ENCODE data around the gene ENO1.
"Not testable (repeated sequence)": the region's sequence is repeated elsewhere in the genome, so short reads cannot be mapped to it uniquely, and the experiment has no call there.

The ENO1 gene

DNA sequence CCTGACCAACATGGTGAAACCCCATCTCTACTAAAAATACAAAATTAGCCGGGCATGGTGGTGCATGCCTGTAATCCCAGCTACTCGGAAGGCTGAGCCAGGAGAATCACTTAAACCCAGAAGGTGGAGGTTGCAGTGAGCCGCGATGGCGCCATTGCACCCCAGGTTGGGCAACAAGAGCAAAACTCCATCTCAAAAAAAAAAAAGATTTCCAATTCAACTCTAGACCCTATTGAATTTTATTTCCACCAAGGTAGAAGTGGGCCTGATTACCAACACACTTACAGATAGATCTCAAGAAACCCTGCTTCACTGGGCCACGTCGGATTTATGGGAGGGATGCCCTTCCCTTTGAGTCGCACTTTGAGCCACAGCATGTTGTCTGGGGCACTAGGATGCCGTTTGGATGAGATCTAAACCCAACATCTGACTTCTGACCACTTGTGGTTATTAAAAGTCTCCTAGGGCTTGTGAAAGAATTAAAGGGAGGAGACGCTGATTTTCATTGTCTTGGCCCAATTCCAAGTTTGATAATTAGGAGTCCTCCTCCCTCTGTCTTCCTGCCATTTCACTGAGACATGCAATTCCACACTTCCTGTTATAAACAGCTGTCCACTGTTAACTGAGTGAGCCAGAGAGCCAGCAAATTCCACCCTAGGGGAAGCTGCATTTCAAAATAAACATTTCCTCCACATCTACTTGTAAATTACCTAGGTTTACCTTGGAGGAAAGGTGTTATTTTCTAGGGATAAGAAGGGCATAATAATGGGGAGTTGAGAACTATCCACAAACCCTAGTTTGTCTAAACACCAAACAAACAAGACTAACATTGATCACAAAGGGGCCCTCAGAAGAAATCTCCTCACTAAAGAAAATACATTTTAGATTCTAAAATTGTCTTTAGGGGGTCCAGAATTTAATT lies 55.9 kb downstream of the ENO1 start:
- DNase-seq (no peak), ATAC-seq (ENCODE audit: insufficient read depth, low read depth) (no peak)
- peaks cover 8% of the 10 kb centered on the region for H3K4me1 ChIP-seq (ENCODE audit: insufficient read depth, low read length)
- no peak overlapping the region for H3K9ac ChIP-seq (ENCODE audit: low read depth, low read length)
- TF ChIP-seq, protein P1, sequence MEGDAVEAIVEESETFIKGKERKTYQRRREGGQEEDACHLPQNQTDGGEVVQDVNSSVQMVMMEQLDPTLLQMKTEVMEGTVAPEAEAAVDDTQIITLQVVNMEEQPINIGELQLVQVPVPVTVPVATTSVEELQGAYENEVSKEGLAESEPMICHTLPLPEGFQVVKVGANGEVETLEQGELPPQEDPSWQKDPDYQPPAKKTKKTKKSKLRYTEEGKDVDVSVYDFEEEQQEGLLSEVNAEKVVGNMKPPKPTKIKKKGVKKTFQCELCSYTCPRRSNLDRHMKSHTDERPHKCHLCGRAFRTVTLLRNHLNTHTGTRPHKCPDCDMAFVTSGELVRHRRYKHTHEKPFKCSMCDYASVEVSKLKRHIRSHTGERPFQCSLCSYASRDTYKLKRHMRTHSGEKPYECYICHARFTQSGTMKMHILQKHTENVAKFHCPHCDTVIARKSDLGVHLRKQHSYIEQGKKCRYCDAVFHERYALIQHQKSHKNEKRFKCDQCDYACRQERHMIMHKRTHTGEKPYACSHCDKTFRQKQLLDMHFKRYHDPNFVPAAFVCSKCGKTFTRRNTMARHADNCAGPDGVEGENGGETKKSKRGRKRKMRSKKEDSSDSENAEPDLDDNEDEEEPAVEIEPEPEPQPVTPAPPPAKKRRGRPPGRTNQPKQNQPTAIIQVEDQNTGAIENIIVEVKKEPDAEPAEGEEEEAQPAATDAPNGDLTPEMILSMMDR (IDR thresholded peaks at IDR 0.05; ENCODE audit: borderline replicate concordance, extremely low read depth, low read length, poor library complexity, severe bottlenecking) = no peak
- TF ChIP-seq EZH2 (IDR thresholded peaks at IDR 0.05; ENCODE audit: borderline replicate concordance, low read depth, low read length, severe bottlenecking) = no peak
- H3K27me3 ChIP-seq (ENCODE audit: insufficient read depth, low read length, poor library complexity) = no peaks in the 10 kb centered on the region
- H2AFZ ChIP-seq (ENCODE audit: low read depth, low read length) = no peak overlapping the region
- no peaks in the 10 kb centered on the region for H3K36me3 ChIP-seq (ENCODE audit: insufficient read depth, low read length)
- no peaks in the 10 kb centered on the region for H3K9me3 ChIP-seq (ENCODE audit: insufficient read depth, low read length, severe bottlenecking)
- H3K4me2 ChIP-seq (ENCODE audit: insufficient read depth, low read length) = no peak overlapping the region
- H4K20me1 ChIP-seq (ENCODE audit: insufficient read depth, low read length) = no peaks in the 10 kb centered on the region
- no peak overlapping the region for H3K4me3 ChIP-seq (ENCODE audit: low read depth in 1 of 2, low read length in 2 of 2)
- H3K79me2 ChIP-seq (ENCODE audit: insufficient read depth, low read length) = no peaks in the 10 kb centered on the region
- no peak overlapping the region for H3K27ac ChIP-seq (ENCODE audit: low read length)

DNA sequence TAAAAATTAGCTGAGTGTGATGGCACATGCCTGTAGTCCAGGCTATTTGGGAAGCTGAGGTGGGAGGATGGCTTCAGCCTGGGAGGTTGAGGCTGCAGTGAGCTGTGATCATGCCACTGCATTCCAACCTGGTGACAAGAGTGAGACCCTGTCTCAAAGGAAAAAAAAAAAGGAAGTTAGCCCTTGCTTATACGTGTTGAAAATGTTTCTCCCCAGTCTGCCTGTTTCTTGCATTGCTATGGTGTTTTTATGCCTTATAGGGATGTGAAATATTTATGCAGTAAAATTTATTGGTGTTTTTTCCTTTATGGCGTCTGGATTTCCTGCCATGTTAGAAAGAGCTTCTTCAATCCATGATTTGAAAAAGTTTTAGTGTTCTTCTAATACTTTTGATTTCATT lies 57.4 kb downstream of the ENO1 start:
- H3K36me3 ChIP-seq (ENCODE audit: insufficient read depth, low read length) = no peaks in the 10 kb centered on the region; the same call in 1 of the 2 replicates
- H3K4me3 ChIP-seq (ENCODE audit: low read depth in 1 of 2, low read length in 2 of 2) = no peak overlapping the region
- TF ChIP-seq, protein P1 (IDR thresholded peaks at IDR 0.05; ENCODE audit: borderline replicate concordance, extremely low read depth, low read length, poor library complexity, severe bottlenecking) = no peak
- TF ChIP-seq EZH2 (IDR thresholded peaks at IDR 0.05; ENCODE audit: borderline replicate concordance, low read depth, low read length, severe bottlenecking) = no peak
- H2AFZ ChIP-seq (ENCODE audit: low read depth, low read length) = no peak overlapping the region
- DNase-seq (no peak), ATAC-seq (ENCODE audit: insufficient read depth, low read depth) (no peak)
- H3K4me1 ChIP-seq (ENCODE audit: insufficient read depth, low read length) = peaks cover 16% of the 10 kb centered on the region
- no peaks in the 10 kb centered on the region for H3K9me3 ChIP-seq (ENCODE audit: insufficient read depth, low read length, severe bottlenecking)
- H3K4me2 ChIP-seq (ENCODE audit: insufficient read depth, low read length) = no peak overlapping the region
- H3K79me2 ChIP-seq (ENCODE audit: insufficient read depth, low read length) = peaks cover 13% of the 10 kb centered on the region
- no peaks in the 10 kb centered on the region for H3K27me3 ChIP-seq (ENCODE audit: insufficient read depth, low read length, poor library complexity)
- no peak overlapping the region for H3K27ac ChIP-seq (ENCODE audit: low read length)
- no peaks in the 10 kb centered on the region for H4K20me1 ChIP-seq (ENCODE audit: insufficient read depth, low read length)
- no peak overlapping the region for H3K9ac ChIP-seq (ENCODE audit: low read depth, low read length)

DNA sequence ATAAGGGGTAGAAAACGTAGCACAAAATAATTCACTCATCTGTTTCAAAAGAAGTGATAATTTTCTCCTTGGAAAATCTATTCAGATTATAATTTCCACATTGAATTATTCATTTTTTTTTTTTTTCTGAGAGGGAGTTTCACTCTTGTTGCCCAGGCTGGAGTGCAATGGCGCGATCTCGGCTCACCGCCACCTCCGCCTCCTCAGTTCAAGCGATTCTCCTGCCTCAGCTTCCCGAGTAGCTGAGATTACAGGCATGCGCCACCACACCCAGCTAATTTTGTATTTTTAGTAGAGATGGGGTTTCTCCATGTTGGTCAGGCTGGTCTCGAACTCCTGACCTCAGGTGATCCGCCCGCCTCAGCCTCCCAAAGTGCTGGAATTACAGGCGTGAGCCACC lies 59.7 kb downstream of the ENO1 start:
- not testable (repeated sequence) for H3K9ac ChIP-seq (ENCODE audit: low read depth, low read length); H3K36me3 ChIP-seq (ENCODE audit: insufficient read depth, low read length); ATAC-seq (ENCODE audit: insufficient read depth, low read depth); H3K27ac ChIP-seq (ENCODE audit: low read length); H3K9me3 ChIP-seq (ENCODE audit: insufficient read depth, low read length, severe bottlenecking); H3K27me3 ChIP-seq (ENCODE audit: insufficient read depth, low read length, poor library complexity); H3K4me3 ChIP-seq (ENCODE audit: low read depth in 1 of 2, low read length in 2 of 2); DNase-seq
- Histone ChIP-seq H2AFZ (ENCODE audit: low read depth, low read length) (peak overlapping the region; percentile 72), H3K79me2 (ENCODE audit: insufficient read depth, low read length) (peaks cover 36% of the 10 kb centered on the region), H3K4me2 (ENCODE audit: insufficient read depth, low read length) (peak overlapping the region; percentile 69), H4K20me1 (ENCODE audit: insufficient read depth, low read length) (peaks cover 13% of the 10 kb centered on the region; the same call in 1 of the 2 replicates), H3K4me1 (ENCODE audit: insufficient read depth, low read length) (peaks cover 37% of the 10 kb centered on the region)

DNA sequence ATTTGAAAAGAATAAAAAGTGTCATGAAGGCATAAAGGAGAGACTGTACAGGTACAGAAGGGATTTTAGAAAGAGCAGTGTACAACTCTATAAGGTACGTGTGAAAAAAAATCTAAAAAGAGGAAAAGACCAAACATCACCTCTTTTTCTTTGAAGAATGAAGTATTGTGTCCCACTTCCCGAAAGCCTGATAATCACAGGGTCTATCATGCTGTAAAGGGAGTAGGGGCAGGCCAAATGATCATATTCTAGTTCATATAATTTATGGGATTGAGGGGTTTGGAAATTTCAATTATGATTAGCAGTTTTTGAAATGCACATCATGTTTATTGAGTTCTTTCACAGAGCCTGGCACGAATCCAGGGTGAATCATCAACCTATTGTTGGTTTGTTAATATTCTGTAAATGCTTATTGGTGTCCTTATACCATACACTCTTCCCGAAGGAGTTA lies 60.1 kb downstream of the ENO1 start:
- H2AFZ ChIP-seq (ENCODE audit: low read depth, low read length) = peak overlapping the region; percentile 72
- H4K20me1 ChIP-seq (ENCODE audit: insufficient read depth, low read length) = peaks cover 13% of the 10 kb centered on the region; the same call in 1 of the 2 replicates
- ATAC-seq (ENCODE audit: insufficient read depth, low read depth) (no peak), DNase-seq (no peak)
- H3K4me2 ChIP-seq (ENCODE audit: insufficient read depth, low read length) = peak overlapping the region; percentile 69
- peaks cover 40% of the 10 kb centered on the region for H3K79me2 ChIP-seq (ENCODE audit: insufficient read depth, low read length)
- H3K9me3 ChIP-seq (ENCODE audit: insufficient read depth, low read length, severe bottlenecking) = no peaks in the 10 kb centered on the region
- H3K27me3 ChIP-seq (ENCODE audit: insufficient read depth, low read length, poor library complexity) = no peaks in the 10 kb centered on the region
- peak overlapping the region; percentile 75 for H3K27ac ChIP-seq (ENCODE audit: low read length)
- TF ChIP-seq, protein P1 (IDR thresholded peaks at IDR 0.05; ENCODE audit: borderline replicate concordance, extremely low read depth, low read length, poor library complexity, severe bottlenecking) = no peak
- no peak for TF ChIP-seq EZH2 (IDR thresholded peaks at IDR 0.05; ENCODE audit: borderline replicate concordance, low read depth, low read length, severe bottlenecking)
- peak overlapping the region; percentile 70 to 91 for H3K4me3 ChIP-seq (ENCODE audit: low read depth in 1 of 2, low read length in 2 of 2)
- H3K4me1 ChIP-seq (ENCODE audit: insufficient read depth, low read length) = peaks cover 37% of the 10 kb centered on the region
- no peaks in the 10 kb centered on the region; the same call in 1 of the 2 replicates for H3K36me3 ChIP-seq (ENCODE audit: insufficient read depth, low read length)
- peak overlapping the region; percentile 94 for H3K9ac ChIP-seq (ENCODE audit: low read depth, low read length)

All from DND-41 (cell line).